ES-I3 (cell line): ENCODE measurements around the gene KIAA2012.

Source experiments
- H3K36me3 ChIP-seq: 2 replicates; pipeline ENCODE4 v1.6.1; 2013; ENCODE audit warnings: mild to moderate bottlenecking, low read length, control low read depth, moderate library complexity; ENCODE audit not compliant: insufficient read depth
- H3K4me1 ChIP-seq: 2 replicates; pipeline ENCODE4 v1.6.1; 2013; ENCODE audit warnings: mild to moderate bottlenecking, control low read depth, low read length; ENCODE audit not compliant: insufficient read depth
- H3K9ac ChIP-seq: 2 replicates; pipeline ENCODE4 v1.6.1; 2013; ENCODE audit warnings: low read depth, mild to moderate bottlenecking, low read length, moderate library complexity
- H3K9me3 ChIP-seq: 2 replicates; pipeline ENCODE4 v1.6.1; 2013; ENCODE audit warnings: mild to moderate bottlenecking, low read length, moderate library complexity; ENCODE audit not compliant: control insufficient read depth, insufficient read depth

The KIAA2012 gene

GRCh38 chr2:202036601-202037037 is 36.4 kb upstream of the KIAA2012 start:
- no peaks in the 10 kb centered on the region for H3K9me3 ChIP-seq

GRCh38 chr2:202037086-202037485 is 36.0 kb upstream of the KIAA2012 start:
- Histone ChIP-seq H3K36me3 (peaks cover 5% of the 10 kb centered on the region; the same call in 1 of the 2 replicates), H3K4me1 (peaks cover 11% of the 10 kb centered on the region), H3K9ac (peak overlapping the region; percentile 70), H3K9me3 (no peaks in the 10 kb centered on the region)

More at GRCh38 chr2:202036601-202037037, 36.4 kb upstream of the KIAA2012 start:
- H3K9ac ChIP-seq: peak overlapping the region; percentile 70
- H3K4me1 ChIP-seq: peaks cover 11% of the 10 kb centered on the region
- H3K36me3 ChIP-seq: peaks cover 5% of the 10 kb centered on the region; the same call in 1 of the 2 replicates

- no peaks in the 10 kb centered on the region for H3K9me3 ChIP-seq
- peaks cover 11% of the 10 kb centered on the region for H3K4me1 ChIP-seq
- peak overlapping the region; percentile 27; the same call in 1 of the 2 replicates for H3K9ac ChIP-seq
- peaks cover 5% of the 10 kb centered on the region; the same call in 1 of the 2 replicates for H3K36me3 ChIP-seq
Observed at GRCh38 chr2:202038471-202039277, 34.4 kb upstream of the KIAA2012 start.

- Histone ChIP-seq H3K4me1 (peaks cover 11% of the 10 kb centered on the region), H3K36me3 (peaks cover 5% of the 10 kb centered on the region; the same call in 1 of the 2 replicates), H3K9ac (peak overlapping the region; percentile 27; the same call in 1 of the 2 replicates), H3K9me3 (no peaks in the 10 kb centered on the region)
Observed at GRCh38 chr2:202039278-202040078, 33.6 kb upstream of the KIAA2012 start.

- H3K9ac ChIP-seq: no peak overlapping the region
- H3K4me1 ChIP-seq: peaks cover 11% of the 10 kb centered on the region
- H3K36me3 ChIP-seq: peaks cover 5% of the 10 kb centered on the region; the same call in 1 of the 2 replicates
- no peaks in the 10 kb centered on the region for H3K9me3 ChIP-seq
Observed at GRCh38 chr2:202040079-202040844, 32.8 kb upstream of the KIAA2012 start.

- Histone ChIP-seq H3K9me3 (no peaks in the 10 kb centered on the region), H3K4me1 (peaks cover 16% of the 10 kb centered on the region), H3K36me3 (no peaks in the 10 kb centered on the region), H3K9ac (no peak overlapping the region)
Observed at GRCh38 chr2:202042444-202042843, 30.6 kb upstream of the KIAA2012 start.

- Histone ChIP-seq H3K4me1 (peaks cover 16% of the 10 kb centered on the region), H3K9me3 (no peaks in the 10 kb centered on the region), H3K36me3 (no peaks in the 10 kb centered on the region), H3K9ac (no peak overlapping the region)
Observed at GRCh38 chr2:202043475-202043874, 29.6 kb upstream of the KIAA2012 start.

- H3K9ac ChIP-seq: no peak overlapping the region
- H3K4me1 ChIP-seq: peaks cover 11% of the 10 kb centered on the region
- no peaks in the 10 kb centered on the region for H3K36me3 ChIP-seq
- no peaks in the 10 kb centered on the region for H3K9me3 ChIP-seq
Observed at GRCh38 chr2:202044777-202045176, 28.3 kb upstream of the KIAA2012 start.

- no peaks in the 10 kb centered on the region for H3K36me3 ChIP-seq
- no peak overlapping the region for H3K9ac ChIP-seq
- H3K9me3 ChIP-seq: no peaks in the 10 kb centered on the region
- peaks cover 16% of the 10 kb centered on the region for H3K4me1 ChIP-seq
Observed at GRCh38 chr2:202046572-202046971, 26.5 kb upstream of the KIAA2012 start.

GRCh38 chr2:202049092-202049728 is 23.8 kb upstream of the KIAA2012 start:
- H3K9ac ChIP-seq: no peak overlapping the region
- H3K36me3 ChIP-seq: no peaks in the 10 kb centered on the region
- no peaks in the 10 kb centered on the region for H3K9me3 ChIP-seq
- peaks cover 28% of the 10 kb centered on the region for H3K4me1 ChIP-seq

- no peaks in the 10 kb centered on the region for H3K36me3 ChIP-seq
- H3K9ac ChIP-seq: no peak overlapping the region
- no peaks in the 10 kb centered on the region for H3K9me3 ChIP-seq
- peaks cover 28% of the 10 kb centered on the region for H3K4me1 ChIP-seq
Observed at GRCh38 chr2:202049840-202050239, 23.2 kb upstream of the KIAA2012 start.

- peaks cover 28% of the 10 kb centered on the region for H3K4me1 ChIP-seq
- H3K9me3 ChIP-seq: no peaks in the 10 kb centered on the region
- H3K36me3 ChIP-seq: no peaks in the 10 kb centered on the region
- H3K9ac ChIP-seq: no peak overlapping the region
Observed at GRCh38 chr2:202050652-202051051, 22.4 kb upstream of the KIAA2012 start.

- H3K9ac ChIP-seq: no peak overlapping the region
- no peaks in the 10 kb centered on the region for H3K36me3 ChIP-seq
- peaks cover 28% of the 10 kb centered on the region for H3K4me1 ChIP-seq
- H3K9me3 ChIP-seq: no peaks in the 10 kb centered on the region
Observed at GRCh38 chr2:202051499-202052161, 21.4 kb upstream of the KIAA2012 start.
